ENCODE data around the gene STK38.

DNA sequence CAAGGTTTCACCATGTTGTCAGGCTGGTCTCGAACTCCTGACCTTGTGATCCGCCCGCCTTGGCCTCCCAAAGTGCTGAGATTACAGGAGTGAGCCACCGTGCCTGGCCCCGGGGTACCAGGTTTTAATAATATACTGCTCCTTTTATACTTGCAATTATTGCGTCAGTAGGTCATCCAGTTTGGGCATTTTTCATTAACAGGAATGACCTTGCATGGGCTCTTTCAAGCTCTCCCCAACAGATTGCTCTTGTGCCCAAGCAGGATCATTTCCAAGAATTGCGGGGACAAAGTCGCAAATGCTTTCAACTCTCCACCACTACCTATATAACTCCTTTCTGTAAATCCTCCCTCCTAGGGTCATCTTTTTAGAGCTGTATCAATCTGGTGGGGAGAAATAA lies 23.8 kb downstream of the STK38 start:
- no peak for TF ChIP-seq CTCF (conservative IDR thresholded peaks at IDR 0.05 in 1 of 2, IDR thresholded peaks at IDR 0.05 in 1 of 2; ENCODE audit: low read depth in 1 of 2, low read length in 2 of 2)
- no peak for TF ChIP-seq EZH2 (IDR thresholded peaks at IDR 0.05; ENCODE audit: low read length, missing control alignments)
